Upper lobe of right lung (tissue), 1 donor: Measurements from ENCODE around the gene ADPRS. TPM values are rescaled to one million over a fixed set of nuclear protein-coding genes. Genes with fewer than 3 reads are reported as not detected.

Source experiments
- ATAC-seq: fragments of 200-7000 bp; cut with Tn5 transposase; one replicate; pipeline ENCODE4 v1.9.1; 2020; ENCODE audit warnings: mild to moderate bottlenecking, moderate library complexity
- DNase-seq: peaks from one replicate; pipeline ENCODE4 v3.0.0-alpha.2; 2020
- H3K27ac ChIP-seq: fragments of 200-600 bp; one replicate; pipeline ENCODE4 v1.8.0; 2022
- H3K27me3 ChIP-seq: fragments of 200-600 bp; one replicate; pipeline ENCODE4 v1.8.0; 2022; ENCODE audit warnings: mild to moderate bottlenecking
- H3K36me3 ChIP-seq: fragments of 200-600 bp; one replicate; pipeline ENCODE4 v1.8.0; 2022
- H3K4me1 ChIP-seq: fragments of 200-600 bp; one replicate; pipeline ENCODE4 v1.8.0; 2022
- H3K4me3 ChIP-seq: fragments of 200-600 bp; one replicate; pipeline ENCODE4 v1.8.0; 2022; ENCODE audit warnings: mild to moderate bottlenecking
- H3K9me3 ChIP-seq: fragments of 200-600 bp; one replicate; pipeline ENCODE4 v1.8.0; 2022
- CTCF ChIP-seq: fragments of 200-600 bp; IDR thresholded peaks from one replicate; pipeline ENCODE4 v1.8.0; 2022; ENCODE audit warnings: antibody characterized with exemption
- intact Hi-C: fragments of 100-400 bp; cut with DNase I; formaldehyde crosslinking; loops from one replicate; pipeline ENCODE4 v1.11.0; 2022
- total RNA-seq: library from RNA; stranded (reverse); fragmentation: NEBNext Ultra II Directional; extraction: Animal tissue kit (Norgen Biotek cat#: 25700); gene quantifications from one replicate; pipeline ENCODE4 v1.2.1, GENCODE V29; 2021
- donor health status: DM: no; HTN: yes; CAD: no; lungs with severe emphysema.

Gene ADPRS
- total RNA-seq, 1 donor from 2014 or later, result 26.9 TPM

GRCh38 chr1:36111151-36111550 is 22.5 kb downstream of the ADPRS start:
- H3K9me3 ChIP-seq, result no peaks in the 10 kb centered on the region
- peaks cover 5% of the 10 kb centered on the region for H3K4me1 ChIP-seq
- DNase-seq, result no peak
- no peak overlapping the region for H3K4me3 ChIP-seq
- intact Hi-C loops, result no loop called here
- H3K36me3 ChIP-seq, result no peaks in the 10 kb centered on the region
- no peak overlapping the region for H3K27ac ChIP-seq
- ATAC-seq, result no peak
- no peaks in the 10 kb centered on the region for H3K27me3 ChIP-seq
- no peak for TF ChIP-seq CTCF

GRCh38 chr1:36112823-36113222 is 24.1 kb downstream of the ADPRS start:
- no peaks in the 10 kb centered on the region for H3K9me3 ChIP-seq
- ATAC-seq (no peak), DNase-seq (no peak)
- H3K4me3 ChIP-seq, result no peak overlapping the region
- no peak overlapping the region for H3K27ac ChIP-seq
- no peak for TF ChIP-seq CTCF
- intact Hi-C loops, result no loop called here
- peaks cover 5% of the 10 kb centered on the region for H3K4me1 ChIP-seq
- H3K27me3 ChIP-seq, result no peaks in the 10 kb centered on the region
- H3K36me3 ChIP-seq, result no peaks in the 10 kb centered on the region

GRCh38 chr1:36114371-36114770 is 25.7 kb downstream of the ADPRS start:
- H3K27ac ChIP-seq, result no peak overlapping the region
- intact Hi-C loops, result no loop called here
- H3K36me3 ChIP-seq, result no peaks in the 10 kb centered on the region
- ATAC-seq, result no peak
- H3K27me3 ChIP-seq, result no peaks in the 10 kb centered on the region
- TF ChIP-seq CTCF, result no peak
- no peak overlapping the region for H3K4me3 ChIP-seq
- DNase-seq, result no peak
- H3K9me3 ChIP-seq, result no peaks in the 10 kb centered on the region
- H3K4me1 ChIP-seq, result peaks cover 11% of the 10 kb centered on the region

- intact Hi-C loops, result no loop called here
- no peak for TF ChIP-seq CTCF
- Histone ChIP-seq H3K9me3 (no peaks in the 10 kb centered on the region), H3K36me3 (no peaks in the 10 kb centered on the region), H3K27ac (peak overlapping the region; percentile 27), H3K27me3 (no peaks in the 10 kb centered on the region), H3K4me3 (no peak overlapping the region), H3K4me1 (peaks cover 12% of the 10 kb centered on the region)
- DNase-seq (no peak), ATAC-seq (peak; percentile 44)
Measured at GRCh38 chr1:36115200-36115669, 26.5 kb downstream of the ADPRS start.

- DNase-seq (no peak), ATAC-seq (peak; percentile 59)
- peaks cover 12% of the 10 kb centered on the region for H3K4me1 ChIP-seq
- TF ChIP-seq CTCF, result no peak
- H3K27ac ChIP-seq, result no peak overlapping the region
- intact Hi-C loops, result no loop called here
- no peaks in the 10 kb centered on the region for H3K27me3 ChIP-seq
- no peak overlapping the region for H3K4me3 ChIP-seq
- H3K9me3 ChIP-seq, result no peaks in the 10 kb centered on the region
- H3K36me3 ChIP-seq, result no peaks in the 10 kb centered on the region
Measured at GRCh38 chr1:36115931-36116330, 27.2 kb downstream of the ADPRS start.

- H3K27me3 ChIP-seq, result no peaks in the 10 kb centered on the region
- no peak for DNase-seq
- no peaks in the 10 kb centered on the region for H3K36me3 ChIP-seq
- TF ChIP-seq CTCF, result no peak
- no peaks in the 10 kb centered on the region for H3K9me3 ChIP-seq
- no peak overlapping the region for H3K27ac ChIP-seq
- intact Hi-C loops, result no loop called here
- ATAC-seq, result no peak
- H3K4me3 ChIP-seq, result no peak overlapping the region
- peaks cover 12% of the 10 kb centered on the region for H3K4me1 ChIP-seq
Measured at GRCh38 chr1:36116901-36117300, 28.2 kb downstream of the ADPRS start.
